ENCODE results near the gene DUSP22. TPM values are rescaled to one million over a fixed set of nuclear protein-coding genes. Genes with fewer than 3 reads are reported as not detected.
"Not testable (repeated sequence)": the region's sequence is repeated elsewhere in the genome, so short reads cannot be mapped to it uniquely, and the experiment has no call there.

DUSP22 gene
- polyA plus RNA-seq, 4 donors: 22.2 to 23.2 (median 22.8) TPM

- DNase-seq (ENCODE audit: low read depth in 4 of 4, low spot score in 3 of 4): no peak
Observed at GRCh38 chr6:279341-280029, 12.8 kb upstream of the DUSP22 start.

DNA sequence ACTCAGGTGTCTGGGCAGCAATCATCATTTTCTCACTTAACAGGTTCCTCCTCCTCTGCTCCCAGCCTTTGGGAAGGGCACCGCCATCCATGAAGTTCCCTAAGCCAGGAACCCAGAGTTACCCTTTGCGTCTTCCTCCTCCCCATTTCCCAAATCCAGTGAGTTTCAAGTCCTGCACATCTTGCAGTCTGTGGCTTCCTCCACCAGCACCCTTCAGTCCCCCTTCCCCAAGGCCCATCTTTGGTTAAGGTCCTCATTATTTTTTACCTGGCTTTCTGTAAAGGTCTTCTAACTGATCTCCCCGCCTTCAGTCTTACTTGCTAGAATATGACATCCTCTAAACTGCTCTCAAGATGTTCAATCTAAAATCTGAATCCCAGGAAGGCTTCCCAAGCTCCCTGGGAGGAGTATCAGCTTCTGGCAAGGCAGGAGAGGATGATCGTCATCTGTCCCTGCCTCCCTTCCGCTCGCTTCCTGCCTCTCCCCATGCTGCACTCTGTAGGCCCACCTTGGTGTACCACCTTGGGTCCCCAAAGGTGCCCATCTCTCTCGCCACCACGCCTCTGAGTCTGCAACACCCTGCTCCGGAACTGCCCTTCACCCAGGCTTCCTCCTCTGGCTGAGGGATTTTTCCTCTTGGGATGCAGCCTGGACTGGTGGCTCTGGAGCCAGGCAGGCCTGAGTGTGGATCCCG, 11.4 kb upstream of the DUSP22 start:
- no peak for DNase-seq (ENCODE audit: low read depth in 4 of 4, low spot score in 3 of 4)

GRCh38 chr6:281469-282103, 10.7 kb upstream of the DUSP22 start:
- no peak for DNase-seq (ENCODE audit: low read depth in 4 of 4, low spot score in 3 of 4)

DNA sequence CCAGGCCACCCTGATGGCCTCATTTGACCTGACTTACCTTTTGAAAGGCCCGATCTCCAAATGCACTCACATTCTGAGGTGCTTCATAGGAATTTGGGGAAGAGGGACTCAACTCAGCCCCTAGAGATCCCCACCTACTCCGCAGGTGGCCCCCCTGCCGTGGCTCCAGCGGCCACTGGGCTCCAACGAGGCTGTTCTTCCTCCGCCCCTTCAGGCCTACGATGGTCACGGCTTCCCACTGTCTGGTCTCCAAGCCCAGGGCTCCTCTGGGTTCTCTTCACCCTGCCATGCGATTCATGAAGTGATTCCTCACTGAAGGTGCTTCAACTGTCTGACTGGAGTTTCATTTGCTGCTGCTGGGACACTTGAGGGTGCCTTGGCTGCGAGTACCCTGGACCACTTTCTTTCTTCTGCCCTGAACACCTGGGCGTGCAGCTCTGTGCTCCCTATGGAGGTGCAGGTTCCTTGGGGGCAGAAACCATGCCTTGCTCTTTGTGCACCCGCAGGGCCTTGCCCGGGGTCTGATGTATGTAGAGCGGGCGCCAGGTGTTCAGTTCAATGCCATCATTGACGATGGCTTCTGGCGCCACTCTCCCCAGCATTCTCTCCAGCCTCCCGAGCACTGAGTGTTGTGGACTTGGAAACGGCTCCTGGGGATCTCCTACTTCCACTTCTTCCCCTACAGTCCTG, 10.0 kb upstream of the DUSP22 start:
- DNase-seq (ENCODE audit: low read depth in 4 of 4, low spot score in 3 of 4): no peak

- no peak for DNase-seq (ENCODE audit: low read depth in 4 of 4, low spot score in 3 of 4)
Observed at GRCh38 chr6:282867-283416, 9.3 kb upstream of the DUSP22 start.

DNA sequence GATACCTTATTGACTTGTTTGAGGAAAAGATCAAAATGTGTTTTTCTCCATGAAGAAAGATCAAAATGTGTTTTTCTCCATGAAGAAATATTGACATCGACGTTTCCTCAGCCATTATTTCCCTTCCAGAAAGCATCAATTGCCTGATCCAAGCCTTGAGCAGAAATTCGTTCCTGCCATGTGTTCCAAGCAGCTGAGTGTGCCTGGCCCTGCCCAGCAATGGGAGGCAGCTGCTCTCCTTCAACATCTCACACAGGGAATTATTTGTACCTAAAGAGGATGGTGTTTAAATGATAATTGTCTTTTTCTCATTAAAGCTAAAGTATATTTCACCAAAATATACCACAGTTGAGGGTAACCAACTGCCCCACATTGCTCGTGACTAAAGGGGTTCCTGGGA, 7.8 kb upstream of the DUSP22 start:
- no peak for DNase-seq (ENCODE audit: low read depth in 4 of 4, low spot score in 3 of 4)

- no peak for DNase-seq (ENCODE audit: low read depth in 4 of 4, low spot score in 3 of 4)
Observed at GRCh38 chr6:285030-285771, 7.1 kb upstream of the DUSP22 start.

DNA sequence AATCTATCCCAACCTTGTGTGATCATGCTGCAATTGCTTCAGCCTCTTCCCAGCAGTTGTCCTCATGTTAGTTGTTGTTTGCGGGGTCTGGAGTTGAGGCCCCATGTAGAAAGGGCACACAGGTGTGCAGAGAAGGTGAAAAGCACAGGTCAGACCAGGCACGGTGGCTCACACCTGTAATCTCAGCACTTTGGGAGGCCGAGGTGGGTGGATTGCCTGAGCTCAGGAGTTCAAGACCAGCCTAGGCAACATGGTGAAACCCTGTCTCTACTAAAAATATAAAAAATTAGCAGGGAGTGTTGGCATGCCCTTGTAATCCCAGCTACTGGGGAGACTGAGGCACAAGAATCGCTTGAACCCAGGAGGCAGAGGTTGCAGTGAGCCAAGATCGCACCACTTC, 6.4 kb upstream of the DUSP22 start:
- DNase-seq (ENCODE audit: low read depth in 4 of 4, low spot score in 3 of 4): not testable (repeated sequence)

- DNase-seq (ENCODE audit: low read depth in 4 of 4, low spot score in 3 of 4): no peak
Observed at GRCh38 chr6:286681-287488, 5.4 kb upstream of the DUSP22 start.

GRCh38 chr6:287489-287860, 4.8 kb upstream of the DUSP22 start:
- DNase-seq (ENCODE audit: low read depth in 4 of 4, low spot score in 3 of 4): no peak

- DNase-seq (ENCODE audit: low read depth in 4 of 4, low spot score in 3 of 4): no peak
Observed at GRCh38 chr6:288866-289265, 3.4 kb upstream of the DUSP22 start.

DNA sequence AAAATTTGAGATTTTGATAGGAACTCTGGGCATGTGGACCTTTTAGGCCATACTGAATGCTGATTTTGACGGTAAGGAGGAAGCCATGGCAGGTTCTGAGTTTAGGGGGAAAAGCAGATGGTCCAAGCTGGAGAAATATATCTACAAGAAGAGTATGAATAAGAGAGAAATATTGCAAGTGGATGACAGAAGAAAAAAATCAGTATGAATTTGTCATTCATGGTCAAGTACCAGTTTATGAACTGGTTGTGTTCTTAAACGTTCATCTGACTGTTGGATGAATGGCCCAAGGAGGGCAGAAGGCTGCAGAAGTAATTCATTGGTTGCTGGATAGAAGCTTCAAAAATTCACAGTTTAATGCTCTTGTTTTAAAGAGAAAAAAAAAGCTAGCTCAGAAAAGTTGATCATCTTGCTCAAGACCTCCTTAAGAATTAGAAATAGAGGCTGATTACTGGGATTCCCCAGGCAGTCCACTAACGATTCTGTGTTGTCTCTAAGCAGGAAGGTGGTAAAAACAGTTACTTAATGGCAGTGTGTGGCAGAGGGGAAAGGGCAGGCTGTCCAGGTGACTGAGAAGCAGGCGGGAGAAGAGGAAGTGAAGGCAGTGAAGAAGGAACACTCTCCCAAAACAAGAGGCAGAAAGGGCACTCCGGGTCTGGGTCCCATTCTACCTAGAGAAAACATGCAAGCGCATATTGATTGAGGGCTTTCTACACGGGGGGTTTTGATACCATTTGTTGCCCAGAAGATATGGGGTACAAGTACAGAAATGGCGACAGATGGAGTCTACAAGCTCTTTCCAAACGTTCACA, 2.0 kb upstream of the DUSP22 start:
- no peak for DNase-seq (ENCODE audit: low read depth in 4 of 4, low spot score in 3 of 4)

- DNase-seq (ENCODE audit: low read depth in 4 of 4, low spot score in 3 of 4): no peak
Observed at GRCh38 chr6:291204-291696, 1.0 kb upstream of the DUSP22 start.

DNA sequence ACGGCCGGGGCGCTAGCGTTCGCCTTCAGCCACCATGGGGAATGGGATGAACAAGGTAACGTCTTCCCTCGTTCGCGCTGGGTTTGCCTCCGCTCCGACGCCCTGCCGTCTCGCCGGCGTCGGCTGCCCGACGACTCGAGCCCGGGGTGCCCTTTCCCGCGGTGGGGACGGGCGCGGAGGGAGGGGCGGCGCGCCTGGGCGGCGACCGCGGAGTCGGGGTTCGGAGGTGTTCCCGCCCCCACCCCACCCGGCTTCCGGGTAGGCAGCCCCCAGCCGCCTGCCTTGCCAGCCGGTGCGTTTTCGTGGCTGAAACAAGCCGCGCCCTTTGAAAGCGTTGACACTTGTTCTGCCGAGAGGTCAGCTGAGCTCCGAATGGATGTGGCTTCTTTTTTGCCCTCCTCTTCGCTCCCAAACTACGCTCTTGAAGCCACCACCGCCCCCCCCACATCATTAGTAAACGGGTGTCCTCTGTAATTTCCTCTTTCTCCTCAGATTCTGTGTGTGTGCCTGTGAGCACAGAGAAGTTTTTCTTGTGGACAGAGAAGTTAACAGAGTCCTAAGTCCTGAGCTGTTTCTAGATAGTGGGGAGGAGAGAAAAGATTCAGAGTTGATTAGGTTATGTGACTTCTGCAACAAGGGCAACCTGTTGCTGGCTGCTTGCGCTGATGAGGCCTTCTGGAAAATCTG, 362 bp downstream of the DUSP22 start:
- DNase-seq (ENCODE audit: low read depth in 4 of 4, low spot score in 3 of 4): peak in 1 of 4 donors; percentile 33

GRCh38 chr6:293193-294174, 1.2 kb downstream of the DUSP22 start:
- no peak for DNase-seq (ENCODE audit: low read depth in 4 of 4, low spot score in 3 of 4)

DNA sequence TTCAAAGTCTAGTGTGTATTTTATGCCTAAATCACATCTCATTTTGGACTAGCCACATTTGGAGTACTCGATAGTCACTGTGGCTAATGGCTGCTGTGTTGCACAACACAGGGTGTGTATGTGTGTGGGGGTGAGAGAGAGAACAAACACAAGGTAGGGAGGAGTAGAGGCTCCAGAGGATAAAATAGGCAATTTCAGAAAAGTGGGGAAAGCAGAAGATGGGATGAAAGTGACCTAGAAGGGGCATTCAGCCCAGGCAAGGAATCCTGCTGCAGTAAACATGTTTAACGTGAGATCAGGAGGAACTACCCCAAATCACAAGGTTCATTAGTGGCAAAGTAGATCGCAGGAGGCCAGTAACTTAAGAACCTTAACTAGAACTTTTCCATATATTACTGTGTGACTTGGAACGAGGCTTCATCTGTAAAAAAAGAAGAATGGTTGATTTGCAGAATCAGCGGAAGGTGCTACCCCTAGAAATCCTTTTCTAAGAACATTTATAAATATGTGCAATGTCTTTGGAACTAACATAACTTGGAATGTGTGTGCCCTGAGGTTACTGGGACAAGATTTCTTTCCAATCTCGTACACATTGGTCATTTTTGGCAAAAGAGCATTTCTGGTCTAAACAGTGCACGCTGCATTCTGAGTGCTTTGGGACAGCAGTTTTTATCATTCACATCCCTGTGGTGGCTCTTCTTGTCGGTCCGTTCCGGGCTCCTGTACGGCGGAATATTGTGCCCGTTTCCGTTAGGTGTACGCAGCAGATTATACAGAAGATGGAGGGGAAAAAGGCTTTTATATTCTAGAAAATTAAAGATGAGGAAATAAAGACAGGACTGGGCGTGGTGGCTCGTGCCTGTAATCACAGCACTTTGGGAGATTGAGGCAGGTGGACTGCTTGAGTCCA, 2.6 kb downstream of the DUSP22 start:
- no peak for DNase-seq (ENCODE audit: low read depth in 4 of 4, low spot score in 3 of 4)

All from left renal pelvis (tissue), 4 donors.